AG08395 (cell line): ENCODE measurements around the gene GPR78.

Source experiments
- DNase-seq: peaks from one replicate; pipeline ENCODE4 v3.0.0; 2012; ENCODE audit warnings: mixed read lengths, low spot score

The GPR78 gene

DNA sequence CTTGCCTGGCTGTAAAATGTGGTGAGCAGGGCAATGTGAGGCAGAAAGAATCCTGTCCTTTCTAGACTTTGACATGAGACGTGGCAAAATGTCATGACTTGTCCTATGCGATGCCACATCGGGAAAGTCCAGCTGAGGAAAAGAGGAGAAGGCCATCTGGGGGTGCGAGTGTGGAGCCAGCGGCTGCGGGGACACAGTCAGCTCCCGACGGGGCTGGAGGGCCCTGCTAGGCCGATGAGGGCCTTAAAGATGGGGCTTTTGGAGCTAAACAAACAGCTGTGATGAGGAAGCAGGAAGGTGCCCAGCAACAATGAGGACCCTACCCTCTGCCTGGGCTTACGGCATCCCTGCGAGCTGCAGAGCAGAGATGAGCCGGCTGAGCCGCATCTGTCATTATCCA is 20.1 kb downstream of the GPR78 start:
- no peak for DNase-seq

DNA sequence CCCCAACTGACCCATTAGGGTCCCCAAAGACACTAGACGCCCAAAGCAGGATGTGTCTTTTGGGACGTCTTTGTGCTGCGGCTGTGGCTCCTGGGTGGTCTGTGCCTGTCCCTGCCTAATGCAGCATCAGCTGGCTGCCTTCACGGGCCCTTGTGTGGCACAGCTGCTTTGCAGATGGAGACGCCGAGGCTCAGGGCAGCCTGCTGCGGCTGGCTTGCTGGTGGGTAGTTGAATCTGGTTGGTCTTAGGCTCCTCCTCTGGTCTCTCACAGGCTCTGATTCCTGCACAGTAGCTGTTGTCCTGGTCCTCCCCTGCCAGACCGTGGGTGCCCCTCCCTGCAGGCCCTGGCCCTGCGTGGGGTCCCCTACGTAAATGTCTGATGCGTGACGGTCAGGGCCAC is 20.5 kb downstream of the GPR78 start:
- DNase-seq = no peak

DNA sequence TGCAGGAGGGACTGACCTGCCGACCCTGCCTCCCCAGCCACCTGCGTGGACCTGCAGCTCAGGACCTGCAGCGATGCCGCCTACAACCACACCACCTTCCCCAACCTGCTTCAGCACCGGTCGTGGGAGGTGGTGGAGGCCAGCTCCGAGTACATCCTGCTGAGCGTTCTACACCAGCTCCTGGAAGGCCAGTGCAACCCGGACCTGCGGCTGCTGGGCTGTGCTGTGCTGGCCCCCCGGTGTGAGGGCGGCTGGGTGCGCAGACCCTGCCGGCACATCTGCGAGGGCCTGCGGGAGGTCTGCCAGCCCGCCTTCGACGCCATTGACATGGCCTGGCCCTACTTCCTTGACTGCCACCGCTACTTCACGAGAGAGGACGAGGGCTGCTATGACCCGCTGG is 20.9 kb downstream of the GPR78 start:
- DNase-seq = no peak

DNA sequence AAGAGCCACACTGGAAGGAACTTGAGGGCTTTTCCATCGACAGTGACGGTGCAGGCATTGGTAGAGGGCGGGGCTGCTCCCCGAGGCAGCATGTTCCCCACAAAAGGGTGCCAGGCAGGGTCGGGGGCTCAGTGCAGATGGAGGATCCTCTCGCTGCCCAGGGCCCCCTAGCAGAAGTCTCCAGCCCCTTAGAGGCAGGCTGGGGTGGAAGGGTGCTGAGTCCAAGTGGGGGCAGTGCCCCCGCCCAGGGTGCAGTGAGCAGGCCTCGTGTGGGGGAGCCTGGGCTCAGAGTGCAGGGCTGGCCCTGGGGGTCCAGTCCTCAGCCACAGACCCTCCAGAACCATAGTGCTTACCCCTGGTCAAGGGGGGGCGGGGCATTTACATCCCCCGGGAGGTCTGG is 21.4 kb downstream of the GPR78 start:
- DNase-seq = no peak

DNA sequence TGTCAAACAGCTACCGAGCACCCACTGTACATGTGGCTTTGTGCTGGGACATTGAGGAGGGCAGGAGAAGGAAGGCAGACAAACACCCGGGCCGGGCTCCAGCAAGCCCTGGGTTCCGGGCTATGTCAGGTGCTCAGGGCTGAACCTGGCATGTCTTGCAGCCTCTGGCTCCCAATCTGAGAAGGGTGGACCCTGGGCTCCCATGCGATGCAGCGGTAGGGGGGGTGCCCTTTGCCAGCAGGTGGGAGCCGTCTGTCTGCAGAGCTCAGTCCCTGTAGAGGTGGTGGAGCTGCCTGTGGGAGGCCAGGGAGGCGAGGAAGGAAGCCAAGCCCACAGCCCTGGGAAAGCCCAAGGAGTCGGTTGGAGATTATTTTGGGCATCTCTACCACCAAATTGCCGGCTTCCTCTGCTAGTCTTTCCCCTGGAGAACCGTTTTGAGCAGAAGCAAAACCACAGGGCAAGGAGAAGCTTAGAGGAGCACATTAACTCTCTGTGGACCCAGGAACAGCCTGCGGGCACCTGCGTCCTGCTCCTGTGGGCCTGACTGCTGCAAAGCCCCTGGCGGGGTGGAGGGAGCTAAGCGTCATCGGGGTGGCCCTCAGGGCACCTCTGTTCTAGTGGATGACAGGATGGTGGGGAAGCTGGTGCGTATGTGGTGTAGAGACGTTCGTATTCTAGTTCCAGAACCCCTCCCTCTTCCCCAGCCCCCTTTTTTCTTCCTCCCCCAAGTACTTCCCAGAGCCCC is 22.7 kb downstream of the GPR78 start:
- DNase-seq = no peak

DNA sequence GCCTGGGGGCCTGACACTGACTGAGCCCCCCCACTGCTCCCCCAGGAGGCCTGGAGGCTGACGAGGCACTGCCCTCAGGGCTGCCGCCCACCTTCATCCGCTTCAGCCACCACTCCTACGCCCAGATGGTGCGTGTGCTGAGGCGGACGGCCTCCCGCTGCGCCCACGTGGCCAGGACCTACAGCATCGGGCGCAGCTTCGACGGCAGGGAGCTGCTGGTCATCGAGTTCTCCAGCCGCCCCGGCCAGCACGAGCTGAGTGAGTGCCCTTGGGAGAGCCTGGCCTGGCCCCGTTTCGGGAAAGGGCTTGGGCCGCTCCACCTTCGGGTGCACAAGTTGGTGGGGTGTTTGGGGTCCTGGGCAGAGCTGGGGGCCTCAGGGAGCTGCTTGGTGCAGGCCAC is 23.7 kb downstream of the GPR78 start:
- DNase-seq = no peak

DNA sequence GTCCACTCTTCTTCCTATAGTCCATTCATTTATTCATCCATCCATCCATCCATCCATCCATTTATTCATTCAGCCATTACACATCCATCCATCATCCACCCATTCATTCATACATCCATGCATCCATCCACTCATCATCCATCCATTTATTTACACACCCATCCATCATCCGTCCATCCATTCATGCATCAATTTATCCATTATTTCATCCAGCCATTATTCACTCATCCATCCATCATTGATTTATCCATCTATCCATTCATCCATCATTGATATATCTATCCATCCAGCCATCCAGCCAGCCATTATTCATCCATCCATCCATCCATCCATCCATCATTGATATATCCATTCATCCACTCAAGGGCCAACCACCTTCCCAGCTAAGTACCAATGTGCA is 25.1 kb downstream of the GPR78 start:
- DNase-seq = no peak

DNA sequence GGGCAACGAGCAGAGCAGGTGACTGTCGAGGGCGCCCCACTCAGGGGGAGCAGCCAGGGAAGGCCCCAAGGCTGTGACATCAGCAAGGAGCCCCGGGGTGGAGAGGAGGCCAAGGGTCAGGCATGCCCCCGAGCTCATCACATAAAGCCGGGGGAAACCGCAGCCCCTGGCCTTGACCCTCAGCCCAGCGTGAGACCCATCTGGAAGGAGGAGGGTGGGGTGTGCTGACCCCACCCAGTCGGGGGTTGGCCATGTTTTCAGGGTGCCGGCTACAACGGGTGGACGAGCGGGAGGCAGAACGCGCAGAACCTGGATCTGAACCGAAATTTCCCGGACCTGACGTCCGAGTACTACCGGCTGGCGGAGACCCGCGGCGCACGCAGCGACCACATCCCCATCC is 26.3 kb downstream of the GPR78 start:
- DNase-seq = no peak

DNA sequence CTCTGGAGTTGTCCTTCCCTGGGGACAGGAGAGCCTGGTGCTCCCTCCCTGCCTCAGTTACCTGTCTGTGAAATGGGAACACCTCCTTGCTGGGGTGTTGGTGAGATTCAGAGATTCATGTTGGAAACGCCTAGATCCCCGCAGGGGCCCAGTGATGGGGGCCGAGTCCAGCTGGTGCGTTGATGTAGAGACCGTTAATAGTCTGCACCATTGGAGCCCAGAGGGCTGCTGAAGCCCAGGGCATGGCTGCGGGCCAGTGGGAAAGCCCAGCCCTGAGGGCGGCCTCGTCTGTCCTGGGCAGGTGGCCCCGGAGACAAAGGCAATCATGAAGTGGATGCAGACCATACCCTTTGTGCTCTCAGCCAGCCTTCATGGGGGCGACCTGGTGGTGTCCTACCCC is 26.8 kb downstream of the GPR78 start:
- no peak for DNase-seq

DNA sequence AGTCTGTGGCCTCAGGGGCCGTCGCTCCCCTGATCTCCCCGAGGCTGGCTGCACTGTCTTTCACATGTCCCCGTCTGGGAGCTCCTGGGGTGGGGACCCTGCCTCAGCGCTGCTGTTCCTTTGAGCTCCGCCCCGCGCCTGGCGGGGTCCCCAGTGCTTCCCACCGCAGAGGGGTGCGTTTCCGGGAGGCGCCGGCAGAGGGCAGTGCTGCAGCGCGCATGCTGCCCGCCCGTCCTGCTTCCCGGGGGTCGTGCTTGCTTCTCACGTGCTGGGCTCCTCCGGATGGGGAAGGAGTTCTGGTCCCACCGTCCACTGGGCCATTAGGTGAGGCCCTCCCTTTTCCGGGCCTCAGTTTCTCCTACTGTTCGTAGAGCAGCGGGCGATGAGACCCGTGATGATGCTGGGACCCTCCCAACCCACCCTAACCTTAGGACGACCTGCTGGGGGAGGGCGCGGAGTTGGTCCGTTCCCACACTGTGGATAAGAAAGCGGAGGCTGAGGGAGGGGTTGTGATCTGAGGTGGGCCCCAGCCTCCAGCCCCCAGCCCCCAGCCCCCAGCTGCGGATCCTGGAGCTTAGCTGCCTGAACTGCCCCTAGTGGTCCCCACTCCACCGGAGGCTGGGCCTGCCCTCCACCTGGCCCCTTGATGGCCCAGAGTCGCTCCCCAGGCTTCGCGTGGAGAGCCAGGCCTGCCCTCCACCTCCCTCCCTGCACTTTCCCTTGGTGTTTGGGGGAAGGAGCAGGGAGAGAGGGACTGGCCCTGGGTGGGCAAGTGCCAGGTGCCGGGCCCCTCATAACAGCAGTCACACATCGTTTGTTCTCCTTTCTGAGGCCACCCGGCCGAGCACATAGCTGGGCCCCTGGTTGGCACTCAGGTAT is 27.6 kb downstream of the GPR78 start:
- DNase-seq = peak; percentile 64

DNA sequence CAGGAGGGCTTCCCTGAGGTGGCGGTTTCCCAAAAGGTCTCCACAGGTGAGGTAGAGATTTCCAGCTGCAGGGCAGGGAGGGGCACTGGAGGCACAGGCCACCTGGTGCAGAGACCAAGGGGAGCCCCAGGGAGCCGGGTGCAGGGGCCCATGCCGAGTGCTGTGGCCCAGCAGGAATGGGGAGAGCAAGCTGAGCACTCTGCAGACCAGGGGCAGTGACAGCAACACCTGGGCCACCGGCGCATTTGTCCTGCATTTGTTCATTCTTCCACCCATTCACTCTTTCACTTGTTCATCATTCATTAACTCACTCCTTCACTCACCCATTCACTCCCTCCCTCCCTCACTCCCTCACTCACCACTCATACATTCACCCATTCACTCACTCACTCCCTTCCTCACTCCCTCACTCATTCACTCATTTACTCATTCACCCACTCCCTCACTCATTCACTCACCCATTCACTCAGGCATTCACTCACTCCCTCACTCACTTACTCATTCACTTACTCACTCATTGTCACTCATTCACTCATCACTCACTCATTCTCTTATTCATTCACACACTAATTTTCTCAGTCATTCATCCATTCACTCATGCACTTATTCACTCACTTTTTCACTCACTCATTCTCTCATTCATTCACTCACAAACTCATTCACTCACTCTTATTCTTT is 28.7 kb downstream of the GPR78 start:
- no peak for DNase-seq

DNA sequence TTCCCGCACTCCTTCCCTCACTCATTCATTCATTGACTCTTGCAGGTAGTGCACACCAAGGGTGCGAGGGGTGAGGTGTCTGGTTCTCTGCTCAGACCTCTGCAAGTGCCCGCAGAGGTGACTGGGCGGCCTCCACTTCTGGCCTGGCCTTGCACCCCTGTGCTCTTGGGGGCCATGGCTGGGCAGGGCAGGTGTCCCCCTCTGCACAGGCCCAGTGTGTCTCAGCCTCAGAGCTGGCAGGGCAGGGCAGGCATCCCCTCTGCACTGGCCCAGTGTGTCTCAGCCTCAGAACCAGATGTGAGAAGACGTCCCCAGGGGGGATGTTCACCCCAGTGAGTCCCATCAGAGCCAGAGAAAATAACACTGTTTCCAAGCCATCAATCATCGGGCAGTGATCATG is 29.2 kb downstream of the GPR78 start:
- no peak for DNase-seq

DNA sequence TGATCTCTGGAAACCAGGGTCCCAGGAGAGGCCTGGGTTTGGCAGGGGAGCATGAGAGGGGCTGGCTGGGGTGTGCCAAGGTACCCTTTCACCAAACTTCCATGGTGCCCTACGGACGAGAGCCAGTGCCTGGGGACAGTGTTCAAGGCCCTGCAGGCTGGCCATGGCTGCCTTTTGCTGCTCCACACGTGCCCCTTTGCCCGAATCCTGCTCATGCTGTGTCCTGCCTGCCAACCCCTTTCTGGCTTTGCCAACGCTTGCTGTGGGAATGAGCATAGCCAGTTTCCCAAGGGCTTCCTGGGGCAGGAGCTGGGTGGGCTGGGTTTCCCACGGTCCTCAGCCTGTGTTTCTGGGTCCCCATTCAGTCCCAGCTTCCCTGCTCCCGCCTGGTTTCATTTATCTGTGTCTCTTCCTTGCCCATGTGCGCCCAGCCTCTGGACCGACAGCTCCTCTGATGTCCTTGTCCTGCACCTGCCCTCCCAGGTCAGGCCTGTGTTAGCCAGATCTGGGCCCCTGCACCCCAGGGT is 29.7 kb downstream of the GPR78 start:
- no peak for DNase-seq

DNA sequence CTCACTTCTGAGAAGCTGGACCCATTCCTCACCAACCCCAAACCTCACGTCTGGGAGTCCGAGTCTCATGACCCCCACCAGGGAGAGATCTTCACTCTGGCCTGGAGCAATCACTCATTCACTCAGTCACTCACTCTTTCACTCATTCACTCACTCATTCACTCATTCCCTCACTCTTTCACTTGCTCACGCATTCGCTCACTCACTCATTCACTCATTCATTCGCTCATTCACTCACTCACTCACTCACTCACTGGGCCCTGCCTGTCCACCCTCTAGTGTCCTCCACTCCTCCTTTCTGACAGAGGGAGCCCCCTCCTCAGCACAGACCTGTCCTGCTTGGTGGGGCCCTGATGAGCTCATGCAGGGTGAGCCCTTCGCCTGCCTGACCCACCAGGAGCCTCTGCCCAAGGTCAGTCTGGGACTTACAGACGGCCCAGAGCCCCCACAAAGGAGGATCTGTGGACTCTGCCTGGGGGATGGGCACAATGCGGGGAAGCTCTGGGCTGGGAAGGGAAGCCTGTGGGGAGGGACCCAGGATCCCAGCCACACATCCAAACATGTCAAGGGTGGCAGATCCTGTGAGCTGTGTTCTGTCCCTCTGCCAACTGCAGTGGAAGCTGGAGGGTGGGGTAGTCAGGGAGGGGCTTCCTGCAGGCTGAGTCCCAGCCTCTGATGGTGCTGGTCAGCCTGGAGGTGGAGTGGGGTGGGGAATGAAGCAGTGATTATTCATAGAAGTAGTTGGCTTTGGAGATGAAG is 30.8 kb downstream of the GPR78 start:
- DNase-seq = no peak

DNA sequence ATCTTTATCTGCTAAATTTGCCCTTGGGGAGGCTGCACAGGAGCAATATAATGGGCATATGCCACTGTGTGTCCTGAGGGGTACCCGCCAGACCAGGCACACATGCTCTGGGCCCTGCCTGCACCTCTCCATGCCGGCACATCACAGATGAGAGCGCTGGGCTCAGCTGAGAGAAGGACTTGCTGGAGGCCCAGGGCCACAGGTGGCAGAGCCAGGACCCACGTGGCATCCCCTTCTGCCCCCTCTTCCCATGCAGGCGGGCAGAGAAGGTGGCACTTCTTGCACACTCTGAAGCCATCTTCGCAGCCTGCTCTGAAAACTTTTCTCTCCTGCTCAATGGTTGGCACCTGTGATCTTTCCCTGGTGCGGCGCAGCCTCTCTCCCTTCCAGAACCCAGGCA is 32.5 kb downstream of the GPR78 start:
- no peak for DNase-seq

DNA sequence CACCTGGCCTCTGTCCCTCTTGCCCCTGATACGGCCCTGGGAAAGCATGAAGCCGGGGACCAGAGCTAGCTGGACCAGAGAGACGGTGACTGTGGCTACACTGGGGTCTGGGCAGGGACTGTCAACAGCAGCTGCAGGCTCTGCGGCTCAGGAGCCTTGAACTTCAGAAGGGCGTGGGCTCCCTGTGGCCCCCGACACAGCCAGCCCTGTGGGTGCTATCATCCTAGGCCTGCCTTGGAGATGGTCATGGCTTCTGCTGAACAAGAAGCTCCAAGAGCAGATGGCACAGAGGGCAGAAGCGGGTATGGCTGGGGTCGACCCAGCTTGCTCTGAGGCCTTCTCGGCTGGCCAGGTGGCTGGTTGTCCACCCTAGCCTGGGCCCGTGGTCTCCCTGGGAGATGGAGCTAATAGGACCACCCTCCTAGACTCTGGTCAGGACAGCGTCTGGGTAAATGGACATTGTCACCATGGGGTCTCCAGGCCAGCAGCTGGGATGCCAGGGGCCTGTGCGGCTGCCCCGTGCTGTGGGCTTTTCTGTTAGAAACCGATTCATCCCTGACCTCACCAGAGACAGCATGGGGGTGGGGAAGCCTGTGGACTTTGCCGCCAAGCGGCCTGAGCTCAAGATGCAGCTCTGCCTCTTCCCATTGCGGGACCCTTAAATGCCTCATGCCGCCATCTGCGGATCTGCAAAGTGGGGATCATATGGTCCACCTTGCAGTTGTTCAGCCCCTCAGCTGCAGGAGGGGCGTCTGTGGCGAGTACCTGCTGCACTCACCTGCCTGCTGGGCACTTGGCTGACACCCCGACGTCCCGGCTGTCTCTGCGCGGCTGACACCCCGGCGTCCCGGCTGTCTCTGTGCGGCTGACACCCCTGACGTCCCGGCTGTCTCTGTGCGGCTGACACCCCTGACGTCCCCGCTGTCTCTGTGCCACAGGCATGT is 33.5 kb downstream of the GPR78 start:
- no peak for DNase-seq

DNA sequence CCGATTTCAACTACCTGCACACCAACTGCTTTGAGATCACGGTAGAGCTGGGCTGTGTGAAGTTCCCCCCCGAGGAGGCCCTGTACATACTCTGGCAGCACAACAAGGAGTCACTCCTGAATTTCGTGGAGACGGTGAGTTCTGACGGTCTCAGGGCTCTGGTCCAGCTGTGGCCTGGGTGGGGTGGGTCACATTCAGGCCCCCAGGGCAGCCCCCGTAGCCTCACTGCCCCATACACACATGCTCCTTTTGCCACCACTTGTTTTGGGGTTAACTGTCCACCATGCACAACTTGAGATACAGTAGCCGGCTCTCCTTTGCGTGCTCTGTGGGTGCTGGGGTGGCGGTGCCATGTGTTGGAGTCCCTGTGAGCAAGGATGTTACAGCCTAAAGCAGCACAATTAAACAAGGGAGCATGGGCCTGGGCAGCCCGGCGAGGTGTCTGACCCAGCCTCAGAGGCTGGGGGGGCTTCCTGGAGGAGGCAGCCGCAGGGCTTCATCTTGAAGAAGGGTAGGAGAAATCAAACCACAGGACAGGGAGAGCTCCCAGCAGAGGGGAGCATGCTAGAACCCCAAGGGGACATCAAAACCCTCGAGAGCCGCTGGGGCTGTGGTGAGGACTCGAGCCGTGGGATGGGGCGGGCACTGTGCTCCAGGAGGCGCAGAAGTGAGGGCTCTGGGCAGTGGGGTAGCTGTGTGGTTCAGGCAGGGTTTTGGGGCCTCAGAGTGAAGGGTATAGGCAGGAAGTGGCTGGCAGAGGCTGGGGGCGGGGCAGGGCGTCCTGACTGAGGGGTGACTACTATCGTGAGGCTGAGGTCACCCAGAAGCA is 34.4 kb downstream of the GPR78 start:
- DNase-seq = no peak

DNA sequence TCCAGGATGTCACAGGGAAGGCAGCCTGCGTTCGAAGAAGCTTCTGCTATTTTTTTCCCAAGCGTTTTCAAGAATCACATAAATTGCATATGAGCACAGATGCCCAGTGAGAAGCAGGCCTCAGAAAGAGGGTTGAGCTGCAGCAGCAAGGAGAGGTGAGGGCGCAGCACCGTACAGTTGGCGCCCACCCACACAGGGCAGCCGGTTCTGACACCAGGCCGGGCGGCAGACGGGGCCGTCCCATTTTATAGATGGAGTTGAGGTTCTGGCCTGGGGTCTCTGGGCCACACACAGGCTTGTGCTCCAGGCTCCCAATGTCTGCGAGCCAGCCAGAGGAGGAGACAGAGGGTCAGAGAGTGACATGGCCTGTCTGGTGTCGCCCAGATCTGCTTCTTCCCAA is 35.2 kb downstream of the GPR78 start:
- DNase-seq = no peak

DNA sequence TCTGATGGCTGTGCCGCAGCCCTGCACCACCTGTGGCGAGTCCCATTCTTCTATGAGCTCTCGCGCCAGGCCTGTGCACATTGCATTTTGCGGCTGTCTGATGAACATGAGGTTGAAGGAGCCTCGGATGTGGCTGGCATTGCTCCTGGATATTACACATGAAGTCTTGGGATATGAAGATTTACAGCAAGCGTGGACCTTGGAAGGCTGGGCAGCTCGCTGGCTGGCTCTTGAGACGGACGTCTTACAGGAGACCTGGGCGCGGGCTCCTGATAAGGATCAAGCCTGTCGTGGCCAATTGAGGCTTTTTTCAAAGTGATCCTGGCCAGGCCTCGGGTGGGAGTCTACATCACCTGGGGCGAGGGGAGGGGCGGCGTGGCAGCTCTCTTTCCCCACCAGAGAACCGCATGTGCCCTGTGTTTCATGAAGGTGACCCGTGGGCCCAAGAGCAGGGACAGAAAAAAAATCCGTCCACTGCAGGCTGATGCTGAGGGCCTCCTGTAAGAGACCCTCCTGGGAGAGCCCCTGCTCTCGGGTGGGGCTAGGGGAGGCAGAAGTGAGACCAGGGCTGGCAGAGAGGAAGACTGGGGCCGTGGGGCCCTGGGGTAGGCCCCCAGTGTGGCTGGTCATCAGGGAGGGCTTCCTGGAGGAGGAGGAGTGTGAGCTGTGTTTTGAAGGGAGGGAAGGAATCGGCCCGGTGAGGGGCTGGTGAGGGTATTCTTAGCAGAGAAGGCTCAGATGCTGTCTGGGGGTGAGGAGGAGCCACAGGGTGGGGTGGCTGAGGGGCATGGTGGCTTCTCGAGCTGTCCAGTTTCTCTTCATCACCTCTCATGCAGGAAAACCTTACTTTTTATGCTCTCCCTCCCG is 36.0 kb downstream of the GPR78 start:
- DNase-seq = no peak
